Retinal pigment epithelial cell (primary cell): ENCODE data around the gene PMIS2.

Experiments
- DNase-seq: peaks from one replicate; pipeline ENCODE4 v3.0.0-alpha.2; 2010; ENCODE audit warnings: low read depth
- H3K4me3 ChIP-seq: 2 replicates; pipeline ENCODE4 v1.5.1; 2011; ENCODE audit warnings: mild to moderate bottlenecking, low read length, control low read depth, moderate library complexity
- TF ChIP-seq, protein P1 (sequence below): conservative IDR thresholded peaks from 2 replicates; pipeline ENCODE4 v1.5.1; 2011; ENCODE audit warnings: low read depth, low read length, control low read depth, inconsistent platforms

Gene PMIS2

DNA sequence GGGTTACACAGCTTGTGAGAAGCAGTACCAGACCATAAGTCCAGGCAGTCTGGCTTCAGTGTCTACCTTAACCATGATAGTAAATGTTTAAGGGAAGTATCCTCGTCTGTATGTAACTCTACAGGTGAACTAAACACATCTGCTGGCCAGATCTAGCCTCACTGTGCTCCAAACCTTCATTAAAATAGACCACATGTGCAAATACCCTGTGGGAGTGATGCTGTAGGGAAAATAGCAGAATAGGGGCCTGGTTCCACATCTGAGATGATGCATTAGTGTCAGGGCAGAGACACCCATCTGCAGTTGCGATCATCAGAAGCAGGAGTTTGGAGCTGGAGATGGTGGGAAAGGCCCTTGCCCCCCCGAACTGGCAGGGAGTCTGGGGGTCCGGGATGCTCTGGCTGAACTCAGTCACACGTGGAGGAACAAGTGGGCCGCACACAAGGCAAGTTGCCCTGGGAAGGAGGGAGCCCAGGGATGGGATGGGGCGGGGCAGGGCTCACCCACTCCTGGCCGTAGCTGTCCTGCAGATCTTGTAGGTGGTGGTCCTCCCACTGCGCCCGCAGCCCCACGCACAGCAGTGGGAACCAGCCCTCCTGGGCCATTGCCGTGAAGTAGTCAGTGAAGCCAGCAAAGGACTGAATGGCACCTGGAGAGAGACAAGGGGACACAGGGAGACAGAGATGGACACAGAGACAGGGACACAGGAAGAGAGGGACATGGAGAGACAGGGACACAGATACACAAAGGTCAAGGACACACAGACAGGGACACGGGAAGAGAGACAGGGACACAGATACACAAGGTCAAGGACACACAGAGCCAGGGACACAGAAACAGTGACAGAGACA lies 33.2 kb upstream of the PMIS2 start:
- no peak for DNase-seq
- H3K4me3 ChIP-seq: no peak overlapping the region
- TF ChIP-seq, protein P1, sequence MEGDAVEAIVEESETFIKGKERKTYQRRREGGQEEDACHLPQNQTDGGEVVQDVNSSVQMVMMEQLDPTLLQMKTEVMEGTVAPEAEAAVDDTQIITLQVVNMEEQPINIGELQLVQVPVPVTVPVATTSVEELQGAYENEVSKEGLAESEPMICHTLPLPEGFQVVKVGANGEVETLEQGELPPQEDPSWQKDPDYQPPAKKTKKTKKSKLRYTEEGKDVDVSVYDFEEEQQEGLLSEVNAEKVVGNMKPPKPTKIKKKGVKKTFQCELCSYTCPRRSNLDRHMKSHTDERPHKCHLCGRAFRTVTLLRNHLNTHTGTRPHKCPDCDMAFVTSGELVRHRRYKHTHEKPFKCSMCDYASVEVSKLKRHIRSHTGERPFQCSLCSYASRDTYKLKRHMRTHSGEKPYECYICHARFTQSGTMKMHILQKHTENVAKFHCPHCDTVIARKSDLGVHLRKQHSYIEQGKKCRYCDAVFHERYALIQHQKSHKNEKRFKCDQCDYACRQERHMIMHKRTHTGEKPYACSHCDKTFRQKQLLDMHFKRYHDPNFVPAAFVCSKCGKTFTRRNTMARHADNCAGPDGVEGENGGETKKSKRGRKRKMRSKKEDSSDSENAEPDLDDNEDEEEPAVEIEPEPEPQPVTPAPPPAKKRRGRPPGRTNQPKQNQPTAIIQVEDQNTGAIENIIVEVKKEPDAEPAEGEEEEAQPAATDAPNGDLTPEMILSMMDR: no peak

DNA sequence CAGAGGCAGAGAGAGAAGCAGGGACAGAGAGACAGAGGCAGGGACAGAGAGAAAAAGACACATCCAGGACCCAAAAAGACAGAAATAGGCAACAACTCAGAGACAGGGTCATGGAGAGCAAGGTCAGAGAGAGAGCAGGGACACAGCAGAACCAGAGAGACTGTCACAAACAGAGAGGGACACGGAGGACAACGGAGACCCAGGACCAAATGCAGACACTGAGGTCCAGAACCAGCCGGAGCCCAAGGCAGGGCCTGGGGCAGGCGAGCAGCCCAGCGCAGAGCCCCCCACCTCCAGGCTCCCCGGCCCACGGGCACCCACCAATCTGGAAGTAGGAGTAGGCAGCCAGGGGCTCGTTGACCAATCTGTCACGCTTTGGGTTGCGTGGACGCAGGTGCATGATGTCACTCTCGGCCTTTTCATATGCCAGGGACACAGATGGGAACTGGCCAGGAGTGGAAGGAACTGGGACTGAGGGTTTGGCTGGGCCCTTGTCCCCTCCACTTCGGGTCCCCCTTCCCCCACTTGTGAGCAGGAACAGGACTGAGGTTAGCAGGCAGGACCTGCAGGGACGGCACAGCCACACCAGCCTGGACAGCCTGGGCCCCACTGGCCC lies 32.5 kb upstream of the PMIS2 start:
- DNase-seq: no peak
- TF ChIP-seq, protein P1: no peak

DNA sequence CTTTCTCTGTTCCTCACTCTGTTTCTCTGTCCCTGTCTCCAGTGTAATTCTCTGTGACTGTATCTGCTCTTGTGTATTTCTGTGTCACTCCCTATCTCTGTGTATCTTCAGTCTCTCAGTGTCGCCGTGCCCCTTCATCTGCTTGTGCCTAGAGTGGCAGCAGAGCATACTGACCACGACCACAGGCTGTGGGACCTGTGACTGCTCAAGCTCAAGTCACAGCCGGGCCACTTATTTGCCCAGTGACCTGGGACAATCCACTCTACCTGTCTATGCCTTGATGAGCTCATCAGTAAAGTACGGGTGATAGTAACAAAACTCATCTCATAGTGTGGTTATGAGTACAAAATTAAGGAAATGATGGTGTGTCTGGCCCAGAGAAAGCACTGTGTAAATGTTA lies 31.9 kb upstream of the PMIS2 start:
- no peak for DNase-seq
- TF ChIP-seq, protein P1: no peak
- H3K4me3 ChIP-seq: no peak overlapping the region

More for the DNA sequence above, 32.5 kb upstream of the PMIS2 start:
- no peak overlapping the region for H3K4me3 ChIP-seq

DNA sequence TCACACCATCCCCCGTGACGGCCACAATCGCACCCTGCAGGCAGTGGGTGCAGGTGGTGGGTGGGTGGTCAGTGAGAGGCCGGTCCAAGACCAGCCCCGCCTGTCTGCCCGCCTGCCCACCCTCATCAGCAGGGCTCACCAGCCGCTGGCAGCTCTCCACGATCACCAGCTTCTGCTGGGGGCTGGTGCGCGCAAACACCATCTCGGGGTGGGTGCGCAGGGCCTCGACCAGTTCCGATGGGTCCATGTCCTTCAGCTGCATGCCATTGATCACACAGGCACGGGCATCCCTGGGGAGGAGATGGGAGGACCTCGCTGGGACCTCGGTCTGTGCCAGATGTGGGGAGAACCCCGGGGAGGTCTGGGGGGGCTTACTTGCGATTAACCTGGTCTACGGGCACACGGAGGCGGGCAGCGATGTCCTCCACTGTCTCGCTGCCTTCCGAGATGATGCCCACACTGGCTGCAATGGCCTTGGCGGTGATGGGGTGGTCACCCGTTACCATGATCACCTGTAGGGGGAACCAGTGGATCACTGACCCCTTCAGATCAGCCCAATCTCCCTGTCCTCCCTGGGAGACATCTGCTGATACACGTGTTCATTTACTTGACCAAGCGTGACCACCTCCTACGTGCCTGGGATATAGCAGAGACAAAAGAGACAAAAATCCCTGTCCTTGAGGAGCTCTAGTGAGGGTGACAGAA lies 30.5 kb upstream of the PMIS2 start:
- H3K4me3 ChIP-seq: no peak overlapping the region
- DNase-seq: no peak
- TF ChIP-seq, protein P1: peak; percentile 50

DNA sequence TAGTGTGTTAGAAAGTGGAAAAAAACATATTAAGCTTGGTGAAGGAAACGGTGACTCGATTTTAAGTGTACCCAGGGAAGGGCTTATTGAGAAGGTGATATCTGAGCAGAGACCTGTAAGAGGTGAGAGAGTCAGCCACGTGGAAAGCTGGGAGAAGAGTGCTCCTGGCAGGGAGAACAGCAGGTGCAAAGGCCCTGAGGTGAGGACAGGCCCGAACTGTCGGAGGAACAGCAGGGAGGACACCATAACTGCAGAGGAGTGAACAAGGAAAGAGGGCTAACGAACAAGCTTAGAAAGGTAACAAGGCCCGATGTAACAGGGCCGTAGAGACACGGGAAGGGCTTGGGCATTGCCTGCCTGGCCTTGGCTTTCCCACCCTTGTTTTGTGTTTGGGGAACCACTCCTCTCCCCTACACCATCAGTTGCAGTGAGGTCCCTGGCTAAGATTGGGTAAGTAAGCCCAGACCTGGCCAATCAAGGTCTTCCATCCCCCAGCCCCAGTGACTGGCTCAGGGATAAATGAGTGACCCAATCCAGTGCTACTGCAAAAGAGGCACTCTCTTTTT lies 29.9 kb upstream of the PMIS2 start:
- TF ChIP-seq, protein P1: no peak
- no peak for DNase-seq
- H3K4me3 ChIP-seq: no peak overlapping the region

DNA sequence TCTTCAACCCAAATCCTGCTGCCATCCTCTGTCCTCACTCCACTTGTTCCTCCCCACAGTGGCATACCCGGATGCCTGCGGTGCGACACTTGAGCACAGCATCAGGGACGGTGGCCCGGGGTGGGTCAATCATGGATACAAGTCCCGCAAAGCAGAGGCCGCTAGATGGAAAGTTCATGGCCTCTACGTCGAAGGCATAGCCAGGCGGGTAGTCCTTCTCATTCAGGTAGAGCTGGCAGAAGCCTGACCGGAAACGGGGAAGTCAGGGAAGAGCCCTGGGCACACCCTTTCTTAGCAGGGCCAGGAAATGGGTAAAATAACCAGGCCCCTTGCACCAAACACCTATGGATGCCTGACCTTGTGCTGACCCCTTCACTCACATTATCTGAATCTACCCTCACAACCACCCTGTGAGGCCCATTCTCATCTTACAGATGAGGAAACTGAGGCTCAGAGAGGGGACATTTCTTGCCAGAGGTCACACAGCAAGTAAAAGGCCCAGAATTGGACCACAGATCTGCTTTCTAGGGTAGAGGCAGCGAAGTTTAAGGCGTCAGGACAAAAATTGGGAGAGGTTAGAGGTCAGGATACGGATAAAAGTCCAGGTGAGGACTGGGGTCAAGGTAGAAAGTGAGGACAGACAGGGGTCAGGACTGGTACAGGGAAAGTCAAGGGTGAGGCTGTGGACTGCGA lies 29.0 kb upstream of the PMIS2 start:
- TF ChIP-seq, protein P1: no peak
- H3K4me3 ChIP-seq: no peak overlapping the region
- no peak for DNase-seq
